ENCODE data around the gene ARHGEF4.
"Not testable (repeated sequence)": the region's sequence is repeated elsewhere in the genome, so short reads cannot be mapped to it uniquely, and the experiment has no call there.

ARHGEF4 gene

GRCh38 chr2:131063501-131064283, 227.0 kb downstream of the ARHGEF4 start:
- H3K27ac ChIP-seq (ENCODE audit: low read depth, low read length), result no peak overlapping the region
- H3K9me3 ChIP-seq (ENCODE audit: low read length), result no peaks in the 10 kb centered on the region
- no peaks in the 10 kb centered on the region for H3K27me3 ChIP-seq (ENCODE audit: control insufficient read depth in 1 of 2, insufficient read depth in 2 of 2, low read length in 2 of 2)
- H3K9ac ChIP-seq (ENCODE audit: low read length), result no peak overlapping the region
- peaks cover 17% of the 10 kb centered on the region for H3K4me1 ChIP-seq (ENCODE audit: insufficient read depth, low read length)
- peaks cover 9% of the 10 kb centered on the region for H3K36me3 ChIP-seq (ENCODE audit: insufficient read depth, low read length)
- H3K4me3 ChIP-seq (ENCODE audit: low read depth in 1 of 2, low read length in 2 of 2), result no peak overlapping the region

- no peak overlapping the region for H3K4me3 ChIP-seq (ENCODE audit: low read depth in 1 of 2, low read length in 2 of 2)
- H3K27me3 ChIP-seq (ENCODE audit: control insufficient read depth in 1 of 2, insufficient read depth in 2 of 2, low read length in 2 of 2), result no peaks in the 10 kb centered on the region
- no peak overlapping the region for H3K27ac ChIP-seq (ENCODE audit: low read depth, low read length)
- H3K9me3 ChIP-seq (ENCODE audit: low read length), result no peaks in the 10 kb centered on the region
- H3K9ac ChIP-seq (ENCODE audit: low read length), result no peak overlapping the region
- peaks cover 9% of the 10 kb centered on the region for H3K36me3 ChIP-seq (ENCODE audit: insufficient read depth, low read length)
- peaks cover 17% of the 10 kb centered on the region for H3K4me1 ChIP-seq (ENCODE audit: insufficient read depth, low read length)
Measured at GRCh38 chr2:131064589-131065512, 228.1 kb downstream of the ARHGEF4 start.

- H3K36me3 ChIP-seq (ENCODE audit: insufficient read depth, low read length), result peaks cover 28% of the 10 kb centered on the region
- H3K4me3 ChIP-seq (ENCODE audit: low read depth in 1 of 2, low read length in 2 of 2), result no peak overlapping the region
- H3K9ac ChIP-seq (ENCODE audit: low read length), result no peak overlapping the region
- H3K27me3 ChIP-seq (ENCODE audit: control insufficient read depth in 1 of 2, insufficient read depth in 2 of 2, low read length in 2 of 2), result no peaks in the 10 kb centered on the region
- no peaks in the 10 kb centered on the region for H3K9me3 ChIP-seq (ENCODE audit: low read length)
- no peak overlapping the region for H3K27ac ChIP-seq (ENCODE audit: low read depth, low read length)
- peaks cover 8% of the 10 kb centered on the region for H3K4me1 ChIP-seq (ENCODE audit: insufficient read depth, low read length)
Measured at GRCh38 chr2:131067465-131068125, 230.9 kb downstream of the ARHGEF4 start.

- H3K4me3 ChIP-seq (ENCODE audit: low read depth in 1 of 2, low read length in 2 of 2); H3K9me3 ChIP-seq (ENCODE audit: low read length); H3K27ac ChIP-seq (ENCODE audit: low read depth, low read length); H3K9ac ChIP-seq (ENCODE audit: low read length); H3K4me1 ChIP-seq (ENCODE audit: insufficient read depth, low read length); H3K27me3 ChIP-seq (ENCODE audit: control insufficient read depth in 1 of 2, insufficient read depth in 2 of 2, low read length in 2 of 2): not testable (repeated sequence)
- H3K36me3 ChIP-seq (ENCODE audit: insufficient read depth, low read length), result peaks cover 28% of the 10 kb centered on the region
Measured at GRCh38 chr2:131068172-131068571, 231.5 kb downstream of the ARHGEF4 start.

- not testable (repeated sequence) for H3K4me3 ChIP-seq (ENCODE audit: low read depth in 1 of 2, low read length in 2 of 2); H3K9me3 ChIP-seq (ENCODE audit: low read length); H3K4me1 ChIP-seq (ENCODE audit: insufficient read depth, low read length); H3K9ac ChIP-seq (ENCODE audit: low read length); H3K27me3 ChIP-seq (ENCODE audit: control insufficient read depth in 1 of 2, insufficient read depth in 2 of 2, low read length in 2 of 2); H3K27ac ChIP-seq (ENCODE audit: low read depth, low read length)
- H3K36me3 ChIP-seq (ENCODE audit: insufficient read depth, low read length), result peaks cover 44% of the 10 kb centered on the region
Measured at GRCh38 chr2:131075578-131075977, 238.9 kb downstream of the ARHGEF4 start.

- Histone ChIP-seq H3K36me3 (ENCODE audit: insufficient read depth, low read length) (peaks cover 42% of the 10 kb centered on the region), H3K9ac (ENCODE audit: low read length) (no peak overlapping the region), H3K27me3 (ENCODE audit: control insufficient read depth in 1 of 2, insufficient read depth in 2 of 2, low read length in 2 of 2) (no peaks in the 10 kb centered on the region), H3K9me3 (ENCODE audit: low read length) (no peaks in the 10 kb centered on the region), H3K4me3 (ENCODE audit: low read depth in 1 of 2, low read length in 2 of 2) (no peak overlapping the region), H3K27ac (ENCODE audit: low read depth, low read length) (no peak overlapping the region), H3K4me1 (ENCODE audit: insufficient read depth, low read length) (no peaks in the 10 kb centered on the region)
Measured at GRCh38 chr2:131076707-131077106, 240.0 kb downstream of the ARHGEF4 start.

GRCh38 chr2:131077182-131077846, 240.6 kb downstream of the ARHGEF4 start:
- Histone ChIP-seq H3K36me3 (ENCODE audit: insufficient read depth, low read length) (peaks cover 46% of the 10 kb centered on the region), H3K27me3 (ENCODE audit: control insufficient read depth in 1 of 2, insufficient read depth in 2 of 2, low read length in 2 of 2) (no peaks in the 10 kb centered on the region), H3K4me1 (ENCODE audit: insufficient read depth, low read length) (no peaks in the 10 kb centered on the region), H3K9me3 (ENCODE audit: low read length) (no peaks in the 10 kb centered on the region), H3K27ac (ENCODE audit: low read depth, low read length) (no peak overlapping the region), H3K9ac (ENCODE audit: low read length) (no peak overlapping the region), H3K4me3 (ENCODE audit: low read depth in 1 of 2, low read length in 2 of 2) (no peak overlapping the region)

GRCh38 chr2:131077966-131078365, 241.3 kb downstream of the ARHGEF4 start:
- Histone ChIP-seq H3K36me3 (ENCODE audit: insufficient read depth, low read length) (peaks cover 48% of the 10 kb centered on the region), H3K4me3 (ENCODE audit: low read depth in 1 of 2, low read length in 2 of 2) (no peak overlapping the region), H3K9ac (ENCODE audit: low read length) (no peak overlapping the region), H3K4me1 (ENCODE audit: insufficient read depth, low read length) (no peaks in the 10 kb centered on the region), H3K27ac (ENCODE audit: low read depth, low read length) (no peak overlapping the region), H3K27me3 (ENCODE audit: control insufficient read depth in 1 of 2, insufficient read depth in 2 of 2, low read length in 2 of 2) (no peaks in the 10 kb centered on the region), H3K9me3 (ENCODE audit: low read length) (no peaks in the 10 kb centered on the region)

GRCh38 chr2:131079931-131080330, 243.2 kb downstream of the ARHGEF4 start:
- not testable (repeated sequence) for H3K4me1 ChIP-seq (ENCODE audit: insufficient read depth, low read length); H3K27ac ChIP-seq (ENCODE audit: low read depth, low read length); H3K9ac ChIP-seq (ENCODE audit: low read length); H3K4me3 ChIP-seq (ENCODE audit: low read depth in 1 of 2, low read length in 2 of 2); H3K9me3 ChIP-seq (ENCODE audit: low read length); H3K27me3 ChIP-seq (ENCODE audit: control insufficient read depth in 1 of 2, insufficient read depth in 2 of 2, low read length in 2 of 2)
- H3K36me3 ChIP-seq (ENCODE audit: insufficient read depth, low read length), result peaks cover 48% of the 10 kb centered on the region

- H3K27ac ChIP-seq (ENCODE audit: low read depth, low read length), result no peak overlapping the region
- no peaks in the 10 kb centered on the region for H3K27me3 ChIP-seq (ENCODE audit: control insufficient read depth in 1 of 2, insufficient read depth in 2 of 2, low read length in 2 of 2)
- no peak overlapping the region for H3K4me3 ChIP-seq (ENCODE audit: low read depth in 1 of 2, low read length in 2 of 2)
- no peaks in the 10 kb centered on the region for H3K9me3 ChIP-seq (ENCODE audit: low read length)
- peaks cover 7% of the 10 kb centered on the region for H3K4me1 ChIP-seq (ENCODE audit: insufficient read depth, low read length)
- H3K36me3 ChIP-seq (ENCODE audit: insufficient read depth, low read length), result peaks cover 42% of the 10 kb centered on the region
- H3K9ac ChIP-seq (ENCODE audit: low read length), result no peak overlapping the region
Measured at GRCh38 chr2:131081190-131081589, 244.5 kb downstream of the ARHGEF4 start.

- Histone ChIP-seq H3K36me3 (ENCODE audit: insufficient read depth, low read length) (peaks cover 25% of the 10 kb centered on the region), H3K4me3 (ENCODE audit: low read depth in 1 of 2, low read length in 2 of 2) (no peak overlapping the region), H3K27me3 (ENCODE audit: control insufficient read depth in 1 of 2, insufficient read depth in 2 of 2, low read length in 2 of 2) (no peaks in the 10 kb centered on the region), H3K9me3 (ENCODE audit: low read length) (no peaks in the 10 kb centered on the region), H3K4me1 (ENCODE audit: insufficient read depth, low read length) (peaks cover 7% of the 10 kb centered on the region), H3K9ac (ENCODE audit: low read length) (no peak overlapping the region), H3K27ac (ENCODE audit: low read depth, low read length) (no peak overlapping the region)
Measured at GRCh38 chr2:131085646-131086045, 248.9 kb downstream of the ARHGEF4 start.
